ENCODE results near the gene THSD7B. TPM values are rescaled to one million over a fixed set of nuclear protein-coding genes. Genes with fewer than 3 reads are reported as not detected.

THSD7B gene
- total RNA-seq, 1 donor: under 0.01 TPM

DNA sequence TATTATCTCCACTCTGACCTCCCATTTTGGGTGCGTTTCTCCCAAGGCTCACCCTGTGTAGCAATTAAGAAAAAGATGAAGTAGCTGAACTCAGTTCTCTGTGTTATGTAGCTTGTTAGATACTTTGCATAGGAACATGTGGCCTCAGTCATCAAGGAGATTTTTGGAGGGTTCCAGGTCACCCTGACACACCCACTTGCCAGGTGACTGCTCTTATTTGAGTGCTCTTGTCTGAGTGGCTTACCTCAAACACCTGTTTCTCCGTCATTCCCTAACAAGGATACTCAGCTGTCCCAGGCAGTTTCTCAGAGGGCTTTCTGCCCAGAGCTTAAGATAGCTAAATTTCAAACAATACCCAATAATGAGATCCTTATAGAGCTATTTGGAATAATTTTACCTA, 621.7 kb downstream of the THSD7B start:
- no peak overlapping the region for H3K27ac ChIP-seq (ENCODE audit: low read depth, low read length)
- no peak overlapping the region for H2AFZ ChIP-seq (ENCODE audit: low read length)
- no peaks in the 10 kb centered on the region for H3K4me1 ChIP-seq (ENCODE audit: insufficient read depth, low read length)
- no peaks in the 10 kb centered on the region for H3K27me3 ChIP-seq (ENCODE audit: insufficient read depth, low read length)
- no peaks in the 10 kb centered on the region for H4K20me1 ChIP-seq (ENCODE audit: insufficient read depth, low read length)
- no peaks in the 10 kb centered on the region for H3K9me3 ChIP-seq (ENCODE audit: low read depth, low read length)
- no peak overlapping the region for H3K4me2 ChIP-seq (ENCODE audit: insufficient read depth, low read length)
- H3K4me3 ChIP-seq (ENCODE audit: insufficient read depth, low read length): no peak overlapping the region
- TF ChIP-seq CTCF (IDR thresholded peaks at IDR 0.05; ENCODE audit: extremely low read depth, low read depth, low read length): no peak
- DNase-seq (ENCODE audit: insufficient read length, low spot score, missing footprints): no peak
- no peaks in the 10 kb centered on the region for H3K36me3 ChIP-seq (ENCODE audit: insufficient read depth, low read length)
- no peaks in the 10 kb centered on the region for H3K79me2 ChIP-seq (ENCODE audit: insufficient read depth, low read length)

DNA sequence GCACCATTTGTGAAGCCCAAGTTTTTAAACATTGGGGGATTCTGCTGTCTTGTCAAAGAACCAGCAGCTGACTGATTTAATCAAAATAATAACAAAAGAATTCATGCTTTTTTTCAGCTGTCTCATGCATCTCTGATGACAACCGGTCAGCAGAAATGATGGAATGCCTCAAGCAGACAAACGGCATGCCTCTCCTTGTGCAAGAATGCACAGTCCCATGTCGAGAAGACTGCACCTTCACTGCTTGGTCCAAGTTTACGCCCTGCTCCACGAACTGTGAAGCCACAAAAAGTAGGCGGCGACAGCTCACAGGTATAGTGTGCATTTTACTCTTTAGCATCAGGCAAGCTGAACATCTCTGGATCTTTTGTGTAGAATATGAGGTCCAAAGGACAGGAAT, 640.2 kb downstream of the THSD7B start:
- Histone ChIP-seq H3K9me3 (ENCODE audit: low read depth, low read length) (no peaks in the 10 kb centered on the region), H4K20me1 (ENCODE audit: insufficient read depth, low read length) (no peaks in the 10 kb centered on the region), H3K27me3 (ENCODE audit: insufficient read depth, low read length) (no peaks in the 10 kb centered on the region), H3K4me3 (ENCODE audit: insufficient read depth, low read length) (no peak overlapping the region), H3K36me3 (ENCODE audit: insufficient read depth, low read length) (no peaks in the 10 kb centered on the region), H3K4me2 (ENCODE audit: insufficient read depth, low read length) (no peak overlapping the region), H3K79me2 (ENCODE audit: insufficient read depth, low read length) (no peaks in the 10 kb centered on the region), H3K27ac (ENCODE audit: low read depth, low read length) (no peak overlapping the region), H2AFZ (ENCODE audit: low read length) (no peak overlapping the region), H3K4me1 (ENCODE audit: insufficient read depth, low read length) (no peaks in the 10 kb centered on the region)
- no peak for TF ChIP-seq CTCF (IDR thresholded peaks at IDR 0.05; ENCODE audit: extremely low read depth, low read depth, low read length)
- DNase-seq (ENCODE audit: insufficient read length, low spot score, missing footprints): no peak

DNA sequence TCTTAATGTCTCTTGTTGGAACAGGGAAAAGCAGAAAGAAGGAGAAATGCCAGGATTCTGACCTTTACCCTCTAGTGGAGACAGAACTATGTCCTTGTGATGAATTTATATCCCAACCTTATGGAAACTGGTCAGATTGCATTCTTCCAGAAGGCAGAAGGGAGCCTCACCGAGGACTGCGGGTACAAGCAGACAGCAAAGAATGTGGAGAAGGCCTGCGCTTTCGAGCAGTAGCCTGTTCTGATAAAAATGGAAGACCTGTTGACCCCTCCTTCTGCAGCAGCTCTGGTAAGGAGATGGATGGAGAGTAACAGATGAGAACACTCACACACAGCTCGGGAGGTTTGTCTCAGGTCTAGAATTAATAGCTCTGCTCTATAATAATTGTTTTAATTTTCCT, 646.2 kb downstream of the THSD7B start:
- H3K4me2 ChIP-seq (ENCODE audit: insufficient read depth, low read length): no peak overlapping the region
- no peaks in the 10 kb centered on the region for H3K4me1 ChIP-seq (ENCODE audit: insufficient read depth, low read length)
- no peak for TF ChIP-seq CTCF (IDR thresholded peaks at IDR 0.05; ENCODE audit: extremely low read depth, low read depth, low read length)
- H3K27me3 ChIP-seq (ENCODE audit: insufficient read depth, low read length): no peaks in the 10 kb centered on the region
- no peak overlapping the region for H3K4me3 ChIP-seq (ENCODE audit: insufficient read depth, low read length)
- no peaks in the 10 kb centered on the region for H3K79me2 ChIP-seq (ENCODE audit: insufficient read depth, low read length)
- H3K36me3 ChIP-seq (ENCODE audit: insufficient read depth, low read length): no peaks in the 10 kb centered on the region
- H2AFZ ChIP-seq (ENCODE audit: low read length): no peak overlapping the region
- no peaks in the 10 kb centered on the region for H4K20me1 ChIP-seq (ENCODE audit: insufficient read depth, low read length)
- no peaks in the 10 kb centered on the region for H3K9me3 ChIP-seq (ENCODE audit: low read depth, low read length)
- DNase-seq (ENCODE audit: insufficient read length, low spot score, missing footprints): no peak
- no peak overlapping the region for H3K27ac ChIP-seq (ENCODE audit: low read depth, low read length)

DNA sequence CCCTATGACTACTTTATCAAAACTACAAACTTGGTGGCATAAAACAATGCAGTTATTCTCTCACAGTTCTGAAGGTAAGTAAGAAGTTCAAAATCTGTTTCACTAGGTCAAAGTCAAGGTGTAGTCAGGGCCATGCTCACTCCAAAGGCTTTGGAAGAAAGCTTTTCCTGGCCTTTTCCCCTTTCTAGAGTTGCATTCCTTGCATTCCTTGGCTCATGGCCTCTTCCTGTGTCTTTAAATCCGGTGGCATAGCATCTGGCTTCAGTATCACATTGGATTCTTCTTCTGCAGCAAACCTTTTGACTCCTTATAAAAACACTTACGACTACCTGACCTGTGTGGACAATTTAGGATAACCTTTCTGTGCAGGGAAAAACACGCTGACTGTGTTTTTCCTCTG, 655.4 kb downstream of the THSD7B start:
- H3K27me3 ChIP-seq (ENCODE audit: insufficient read depth, low read length): no peaks in the 10 kb centered on the region
- H3K9me3 ChIP-seq (ENCODE audit: low read depth, low read length): no peaks in the 10 kb centered on the region
- TF ChIP-seq CTCF (IDR thresholded peaks at IDR 0.05; ENCODE audit: extremely low read depth, low read depth, low read length): no peak
- H3K79me2 ChIP-seq (ENCODE audit: insufficient read depth, low read length): no peaks in the 10 kb centered on the region
- H3K36me3 ChIP-seq (ENCODE audit: insufficient read depth, low read length): no peaks in the 10 kb centered on the region
- H3K4me3 ChIP-seq (ENCODE audit: insufficient read depth, low read length): no peak overlapping the region
- H3K4me1 ChIP-seq (ENCODE audit: insufficient read depth, low read length): no peaks in the 10 kb centered on the region
- H2AFZ ChIP-seq (ENCODE audit: low read length): no peak overlapping the region
- no peaks in the 10 kb centered on the region for H4K20me1 ChIP-seq (ENCODE audit: insufficient read depth, low read length)
- no peak for DNase-seq (ENCODE audit: insufficient read length, low spot score, missing footprints)
- H3K4me2 ChIP-seq (ENCODE audit: insufficient read depth, low read length): no peak overlapping the region
- H3K27ac ChIP-seq (ENCODE audit: low read depth, low read length): no peak overlapping the region

All from osteoblast (primary cell).